ENCODE data around the gene PDCD6IP. TPM values are rescaled to one million over a fixed set of nuclear protein-coding genes. Genes with fewer than 3 reads are reported as not detected.

Gene PDCD6IP
- total and polyA plus RNA-seq, 2 of the 13 experiments (the other 11 are each of a cell fraction or from before 2014, with no cell fraction given), result 62.5 to 85.6 TPM

- TF ChIP-seq ZBTB34 (CRISPR knock-in tag; IDR thresholded peaks at IDR 0.05), result no peak; the same call in 1 of the 2 replicates
- TF ChIP-seq HMG20A (CRISPR knock-in tag; IDR thresholded peaks at IDR 0.05; ENCODE audit: borderline replicate concordance), result no peak
- peak; percentile 93 for TF ChIP-seq MEIS1 (CRISPR knock-in tag; IDR thresholded peaks at IDR 0.05; ENCODE audit: borderline replicate concordance)
- peak; percentile 92 for TF ChIP-seq PHF20 (CRISPR knock-in tag; IDR thresholded peaks at IDR 0.05)
- TF ChIP-seq POLR2A (IDR thresholded peaks at IDR 0.05; ENCODE audit: insufficient read depth in 1 of 2, low read depth in 2 of 2, low read length in 2 of 2), result peak; percentile 96 to 97
- TF ChIP-seq ELF1 (CRISPR knock-in tag; IDR thresholded peaks at IDR 0.05), result peak; percentile 96
- TF ChIP-seq ZNF800 (CRISPR knock-in tag; IDR thresholded peaks at IDR 0.05), result peak; percentile 51; the same call in 1 of the 2 replicates
- 0 out of 2 replicates have a peak, but pooled peaks have one; percentile 79 for TF ChIP-seq ZNF383 (CRISPR knock-in tag; IDR thresholded peaks at IDR 0.05; ENCODE audit: borderline replicate concordance)
- TF ChIP-seq MED1 (CRISPR knock-in tag; IDR thresholded peaks at IDR 0.05), result peak; percentile 75
- peak; percentile 95 for TF ChIP-seq POGK (CRISPR knock-in tag; conservative IDR thresholded peaks at IDR 0.05)
- peak; percentile 75 for TF ChIP-seq TERF1 (CRISPR knock-in tag; IDR thresholded peaks at IDR 0.05)
- TF ChIP-seq ZBTB38 (CRISPR knock-in tag; IDR thresholded peaks at IDR 0.05), result peak; percentile 52
- TF ChIP-seq FOXA3 (CRISPR knock-in tag; IDR thresholded peaks at IDR 0.05), result peak; percentile 26; the same call in 1 of the 2 replicates
- TF ChIP-seq ZMAT5 (CRISPR knock-in tag; IDR thresholded peaks at IDR 0.05; ENCODE audit: borderline replicate concordance, low read depth), result no peak
- TF ChIP-seq GRHL1 (CRISPR knock-in tag; conservative IDR thresholded peaks at IDR 0.05), result no peak
- TF ChIP-seq SAFB2 (CRISPR knock-in tag; IDR thresholded peaks at IDR 0.05; ENCODE audit: borderline replicate concordance, low read depth), result peak; percentile 93; the same call in 1 of the 2 replicates
- no peak for TF ChIP-seq ZBTB37 (CRISPR knock-in tag; IDR thresholded peaks at IDR 0.05)
- no peak for TF ChIP-seq HHEX (CRISPR knock-in tag; IDR thresholded peaks at IDR 0.05)
These were observed at the start of gene PDCD6IP (continued) for GRCh38 chr3:33798418-33799201.
